H9 (cell line): Measurements from ENCODE around the gene ATRN. TPM values are rescaled to one million over a fixed set of nuclear protein-coding genes. Genes with fewer than 3 reads are reported as not detected.
"Not testable (repeated sequence)": the region's sequence is repeated elsewhere in the genome, so short reads cannot be mapped to it uniquely, and the experiment has no call there.

Experiments used
- DNase-seq: peaks from one replicate; pipeline ENCODE4 v3.0.0-alpha.2; 2017
- H2AFZ ChIP-seq: one replicate; pipeline ENCODE4 v1.6.1; 2013; ENCODE audit warnings: mild to moderate bottlenecking, low read length, control low read depth, moderate library complexity
- H2AK5ac ChIP-seq: 2 replicates; pipeline ENCODE4 v1.6.1; 2013; ENCODE audit warnings: low read length, control low read depth, mixed read lengths; ENCODE audit not compliant: insufficient read length
- H2BK120ac ChIP-seq: one replicate; pipeline ENCODE4 v1.6.1; 2013; ENCODE audit warnings: low read depth, mild to moderate bottlenecking, low read length, control low read depth, inconsistent platforms; ENCODE audit not compliant: poor library complexity, severe bottlenecking
- H2BK12ac ChIP-seq: 2 replicates; pipeline ENCODE4 v1.6.1; 2013; ENCODE audit warnings: low read length, control low read depth, mixed read lengths, low read depth; ENCODE audit not compliant: insufficient read length
- H2BK15ac ChIP-seq: 2 replicates; pipeline ENCODE4 v1.6.1; 2013; ENCODE audit warnings: low read depth, low read length, control low read depth
- H2BK20ac ChIP-seq: one replicate; pipeline ENCODE4 v1.6.1; 2013; ENCODE audit warnings: low read depth, mild to moderate bottlenecking, low read length, control low read depth, inconsistent platforms; ENCODE audit not compliant: poor library complexity, severe bottlenecking
- H2BK5ac ChIP-seq: 2 replicates; pipeline ENCODE4 v1.6.1; 2013; ENCODE audit warnings: low read length, control low read depth, mixed read lengths; ENCODE audit not compliant: insufficient read length
- H3K14ac ChIP-seq: 2 replicates; pipeline ENCODE4 v1.6.1; 2013; ENCODE audit warnings: low read length, control low read depth; ENCODE audit not compliant: insufficient read depth
- H3K18ac ChIP-seq: 2 replicates; pipeline ENCODE4 v1.6.1; 2013; ENCODE audit warnings: low read depth, mild to moderate bottlenecking, mixed read lengths, low read length, control low read depth; ENCODE audit not compliant: insufficient read length
- H3K23ac ChIP-seq: 2 replicates; pipeline ENCODE4 v1.6.1; 2013; ENCODE audit warnings: low read length, control low read depth, mixed read lengths, low read depth; ENCODE audit not compliant: insufficient read length
- H3K23me2 ChIP-seq: 2 replicates; pipeline ENCODE4 v1.6.1; 2013; ENCODE audit warnings: low read depth, mild to moderate bottlenecking, mixed read lengths, low read length, control low read depth; ENCODE audit not compliant: insufficient read length, poor library complexity, severe bottlenecking
- H3K27ac ChIP-seq: 2 replicates; pipeline ENCODE4 v1.5.1; 2013; ENCODE audit warnings: low read length, control low read depth, mixed read lengths, low read depth; ENCODE audit not compliant: insufficient read length
- H3K27me3 ChIP-seq: 2 replicates; pipeline ENCODE4 v1.6.1; 2013; ENCODE audit warnings: low read length, control low read depth, inconsistent platforms; ENCODE audit not compliant: insufficient read depth
- H3K4ac ChIP-seq: 2 replicates; pipeline ENCODE4 v1.6.1; 2013; ENCODE audit warnings: low read depth, mild to moderate bottlenecking, control low read depth, inconsistent platforms, low read length, moderate library complexity
- H3K4me1 ChIP-seq: 2 replicates; pipeline ENCODE4 v1.6.1; 2013; ENCODE audit warnings: low read length, control low read depth, inconsistent platforms; ENCODE audit not compliant: insufficient read depth
- H3K4me2 ChIP-seq: 2 replicates; pipeline ENCODE4 v1.6.1; 2013; ENCODE audit warnings: low read length, control low read depth, mixed read lengths; ENCODE audit not compliant: insufficient read length, insufficient read depth
- H3K56ac ChIP-seq: 2 replicates; pipeline ENCODE4 v1.6.1; 2013; ENCODE audit warnings: low read depth, mild to moderate bottlenecking, mixed read lengths, low read length, control low read depth; ENCODE audit not compliant: insufficient read length
- H3K79me1 ChIP-seq: 2 replicates; pipeline ENCODE4 v1.6.1; 2013; ENCODE audit warnings: low read depth, mild to moderate bottlenecking, moderate library complexity, low read length, control low read depth, inconsistent platforms; ENCODE audit not compliant: insufficient read depth, poor library complexity, severe bottlenecking
- H3K79me2 ChIP-seq: 2 replicates; pipeline ENCODE4 v1.6.1; 2013; ENCODE audit warnings: low read length, control low read depth, inconsistent platforms; ENCODE audit not compliant: insufficient read depth
- H3K9ac ChIP-seq: 2 replicates; pipeline ENCODE4 v1.6.1; 2013; ENCODE audit warnings: low read length, control low read depth, mixed read lengths; ENCODE audit not compliant: insufficient read length; ENCODE audit errors: extremely low read depth
- H3K9me3 ChIP-seq: one replicate; pipeline ENCODE4 v1.6.1; 2013; ENCODE audit warnings: low read depth, low read length, inconsistent platforms; ENCODE audit not compliant: control insufficient read depth
- H3T11ph ChIP-seq: one replicate; pipeline ENCODE4 v1.6.1; 2013; ENCODE audit warnings: mild to moderate bottlenecking, low read length, control low read depth, inconsistent platforms
- H4K20me1 ChIP-seq: one replicate; pipeline ENCODE4 v1.6.1; 2013; ENCODE audit not compliant: control insufficient read depth, insufficient read length, insufficient read depth
- H4K5ac ChIP-seq: 2 replicates; pipeline ENCODE4 v1.6.1; 2013; ENCODE audit warnings: low read depth, mild to moderate bottlenecking, mixed read lengths, low read length, control low read depth; ENCODE audit not compliant: insufficient read length
- H4K8ac ChIP-seq: replicated peaks from 2 replicates; pipeline ENCODE4 v1.6.1; 2013; ENCODE audit warnings: low read length, control low read depth, mixed read lengths, low read depth; ENCODE audit not compliant: insufficient read length
- H4K91ac ChIP-seq: 2 replicates; pipeline ENCODE4 v1.6.1; 2013; ENCODE audit warnings: low read depth, mild to moderate bottlenecking, moderate library complexity, mixed read lengths, low read length, control low read depth; ENCODE audit not compliant: insufficient read length
- H3K27ac Mint-ChIP-seq, 3 experiments: 2 replicates in 2 of 3; 3 replicates in 1 of 3; pipeline ENCODE4 v1.8.0; 2020 to 2021; ENCODE audit warnings: mixed read lengths in 3 of 3, mild to moderate bottlenecking in 1 of 3, moderate library complexity in 1 of 3
- H3K27me3 Mint-ChIP-seq: 2 replicates; pipeline ENCODE4 v1.8.0; 2021; ENCODE audit warnings: low read depth, mild to moderate bottlenecking, moderate library complexity, mixed read lengths
- H3K36me3 Mint-ChIP-seq, 3 experiments: 2 replicates in 2 of 3; 3 replicates in 1 of 3; pipeline ENCODE4 v1.8.0; 2020 to 2021; ENCODE audit warnings: low read depth in 3 of 3, mixed read lengths in 3 of 3; ENCODE audit not compliant: insufficient read depth in 1 of 3
- H3K4me1 Mint-ChIP-seq, 2 experiments: 2 replicates each; pipeline ENCODE4 v1.8.0; 2020; ENCODE audit warnings: mixed read lengths in 2 of 2
- H3K4me3 Mint-ChIP-seq, 2 experiments: 2 replicates in 1 of 2; 3 replicates in 1 of 2; pipeline ENCODE4 v1.8.0; 2020 to 2021; ENCODE audit warnings: mild to moderate bottlenecking in 2 of 2, mixed read lengths in 2 of 2, moderate library complexity in 1 of 2
- H3K9me3 Mint-ChIP-seq, 2 experiments: 2 replicates in 1 of 2; 3 replicates in 1 of 2; pipeline ENCODE4 v1.8.0; 2020; ENCODE audit warnings: mild to moderate bottlenecking in 2 of 2, mixed read lengths in 2 of 2, moderate library complexity in 1 of 2
- CTCF ChIP-seq: fragments of 200-600 bp; sonication (generic); conservative IDR thresholded peaks from 3 replicates; pipeline ENCODE4 v1.8.0; 2021; ENCODE audit warnings: antibody characterized with exemption, mild to moderate bottlenecking
- WGBS: extraction: QIAGEN DNeasy Blood & Tissue Kit; methylation state at CpG from one replicate; pipeline ENCODE4 v1.1.7; 2013; ENCODE audit warnings: missing lambda C conversion rate, low lambda C conversion rate, mixed read lengths; ENCODE audit not compliant: insufficient read length; ENCODE audit errors: extremely low coverage; 5-methylcytosine and 5-hydroxymethylcytosine counted together
- total RNA-seq: library from RNA; stranded (reverse); gene quantifications from 2 replicates; pipeline ENCODE4 v1.2.1, GENCODE V29; 2021

The ATRN gene
- total RNA-seq, 1 experiment from 2014 or later, result 23.1 TPM

GRCh38 chr20:3521852-3522740, 51.3 kb downstream of the ATRN start:
- peaks cover 26 to 27% of the 10 kb centered on the region in 2 experiments for H3K9me3 Mint-ChIP-seq
- H3K79me2 ChIP-seq, result no peaks in the 10 kb centered on the region

GRCh38 chr20:3524696-3525095, 53.9 kb downstream of the ATRN start:
- not testable (repeated sequence) for H2BK120ac ChIP-seq, H3K4me1 Mint-ChIP-seq, H3K23ac ChIP-seq, H3K23me2 ChIP-seq, H3K18ac ChIP-seq, H2BK15ac ChIP-seq, H3K14ac ChIP-seq, H2BK5ac ChIP-seq, H3K4me1 ChIP-seq, H3K79me2 ChIP-seq, H4K91ac ChIP-seq, H4K8ac ChIP-seq, H3K79me1 ChIP-seq, H3K27me3 ChIP-seq, H3K56ac ChIP-seq, H3K9ac ChIP-seq, H3K27ac Mint-ChIP-seq, H2AFZ ChIP-seq, H2AK5ac ChIP-seq, H4K5ac ChIP-seq, H3K9me3 ChIP-seq, DNase-seq, H3K4me2 ChIP-seq, H3K27ac ChIP-seq, H2BK20ac ChIP-seq, H3T11ph ChIP-seq, H4K20me1 ChIP-seq, H2BK12ac ChIP-seq, H3K4me3 Mint-ChIP-seq, H3K4ac ChIP-seq, H3K27me3 Mint-ChIP-seq
- Mint-ChIP-seq H3K9me3 (peaks cover 26 to 27% of the 10 kb centered on the region in 2 experiments), H3K36me3 (peaks cover 7 to 40% (median 16%) of the 10 kb centered on the region in 3 experiments)
- WGBS, result no CpG with 5 or more reads among the region's 5 CpGs

More at GRCh38 chr20:3521852-3522740, 51.3 kb downstream of the ATRN start:
- DNase-seq, result no peak
- Histone ChIP-seq H3K4ac (no peak overlapping the region), H4K5ac (no peak overlapping the region), H3K4me2 (no peak overlapping the region), H2BK20ac (no peak overlapping the region), H4K20me1 (no peaks in the 10 kb centered on the region), H3K79me1 (no peaks in the 10 kb centered on the region), H3K9ac (no peak overlapping the region), H4K91ac (no peak overlapping the region), H2BK120ac (no peak overlapping the region), H2AFZ (no peak overlapping the region), H2BK5ac (no peak overlapping the region), H3K9me3 (no peaks in the 10 kb centered on the region), H3K56ac (no peak overlapping the region), H3T11ph (no peak overlapping the region), H3K23me2 (no peaks in the 10 kb centered on the region), H3K27me3 (no peaks in the 10 kb centered on the region), H4K8ac (no peak overlapping the region), H3K4me1 (peaks cover 2% of the 10 kb centered on the region; the same call in 1 of the 2 replicates), H3K23ac (no peak overlapping the region), H2BK12ac (no peak overlapping the region), H2AK5ac (no peak overlapping the region), H3K14ac (no peak overlapping the region), H2BK15ac (no peak overlapping the region), H3K27ac (no peak overlapping the region), H3K18ac (no peak overlapping the region)
- no CpG with 5 or more reads among the region's 5 CpGs for WGBS
- peaks cover 6% of the 10 kb centered on the region; the same call in 1 of the 2 replicates for H3K27me3 Mint-ChIP-seq
- no peak overlapping the region for H3K27ac Mint-ChIP-seq
- H3K36me3 Mint-ChIP-seq, result peaks cover 7 to 40% (median 16%) of the 10 kb centered on the region in 3 experiments
- no peak overlapping the region for H3K4me3 Mint-ChIP-seq
- H3K4me1 Mint-ChIP-seq, result peaks cover 0 to 5% of the 10 kb centered on the region in 2 experiments; a peak in 1 of 4 replicates
- TF ChIP-seq CTCF, result no peak
